ENCODE measurements around the gene DCTN2.

- TF ChIP-seq CTCF (IDR thresholded peaks at IDR 0.05), result no peak
- TF ChIP-seq POLR2A (IDR thresholded peaks at IDR 0.05), result no peak
- no peak for TF ChIP-seq POLR2AphosphoS5 (IDR thresholded peaks at IDR 0.05)
These were observed 37.7 kb upstream of the DCTN2 start for GRCh38 chr12:57584690-57585089.
